ENCODE measurements around the gene ATP13A1. TPM values are rescaled to one million over a fixed set of nuclear protein-coding genes. Genes with fewer than 3 reads are reported as not detected.
A peak's percentile ranks its signal among the peaks of the same experiment; 100 is the strongest.

The ATP13A1 gene
- total RNA-seq, 1 donor from 2014 or later: 242 TPM

GRCh38 chr19:19627621-19628500 is 35.6 kb downstream of the ATP13A1 start, which contains the start of gene LPAR2:
TSS of gene LPAR2 (minus strand) at chr19:19628220. CDS start at chr19:19627275, 945 bp downstream.
- H3K4me3 ChIP-seq (ENCODE audit: low read depth, low read length): peak within 1 kb of the TSS; percentile 54
- DNase-seq (ENCODE audit: low read depth): no peak
- TF ChIP-seq CTCF (conservative IDR thresholded peaks at IDR 0.05; ENCODE audit: low read depth, low read length): no peak

- DNase-seq (ENCODE audit: low read depth): no peak
- no peak overlapping the region for H3K4me3 ChIP-seq (ENCODE audit: low read depth, low read length)
- no peak for TF ChIP-seq CTCF (conservative IDR thresholded peaks at IDR 0.05; ENCODE audit: low read depth, low read length)
Measured at GRCh38 chr19:19626516-19627472, 36.7 kb downstream of the ATP13A1 start.

- no peak overlapping the region for H3K4me3 ChIP-seq (ENCODE audit: low read depth, low read length)
- TF ChIP-seq CTCF (conservative IDR thresholded peaks at IDR 0.05; ENCODE audit: low read depth, low read length): no peak
- DNase-seq (ENCODE audit: low read depth): no peak
Measured at GRCh38 chr19:19624032-19624570, 39.4 kb downstream of the ATP13A1 start.

GRCh38 chr19:19623383-19623782 is 40.1 kb downstream of the ATP13A1 start:
- no peak for DNase-seq (ENCODE audit: low read depth)
- TF ChIP-seq CTCF (conservative IDR thresholded peaks at IDR 0.05; ENCODE audit: low read depth, low read length): no peak
- H3K4me3 ChIP-seq (ENCODE audit: low read depth, low read length): no peak overlapping the region

- TF ChIP-seq CTCF (conservative IDR thresholded peaks at IDR 0.05; ENCODE audit: low read depth, low read length): no peak
- no peak overlapping the region for H3K4me3 ChIP-seq (ENCODE audit: low read depth, low read length)
- no peak for DNase-seq (ENCODE audit: low read depth)
Measured at GRCh38 chr19:19619849-19620210, 43.6 kb downstream of the ATP13A1 start.

- DNase-seq (ENCODE audit: low read depth): no peak
- TF ChIP-seq CTCF (conservative IDR thresholded peaks at IDR 0.05; ENCODE audit: low read depth, low read length): no peak
- H3K4me3 ChIP-seq (ENCODE audit: low read depth, low read length): no peak overlapping the region
Measured at GRCh38 chr19:19619181-19619848, 44.2 kb downstream of the ATP13A1 start.

Data from epithelial cell of proximal tubule (primary cell).